NCI-H526 (cell line): ENCODE results near the gene PISD.

Experiments
- DNase-seq, 2 experiments: peaks; one replicate each; lab custom pipeline; 2025; lab: John Stamatoyannopoulos, UW

The PISD gene

GRCh38 chr22:31652911-31653684 is 8.9 kb downstream of the PISD start:
- DNase-seq, result peak; percentile 77 to 86

GRCh38 chr22:31652088-31652487 is 9.9 kb downstream of the PISD start:
- DNase-seq, result no peak

- DNase-seq, result no peak
Observed at GRCh38 chr22:31651664-31652063, 10.4 kb downstream of the PISD start.

- no peak for DNase-seq
Observed at GRCh38 chr22:31650391-31650790, 11.6 kb downstream of the PISD start.

GRCh38 chr22:31647523-31648320 is 14.3 kb downstream of the PISD start:
- no peak for DNase-seq

GRCh38 chr22:31647066-31647465 is 14.9 kb downstream of the PISD start:
- DNase-seq, result no peak

GRCh38 chr22:31646186-31647019 is 15.6 kb downstream of the PISD start:
- no peak for DNase-seq

- no peak for DNase-seq
Observed at GRCh38 chr22:31639436-31640039, 22.5 kb downstream of the PISD start.

GRCh38 chr22:31637891-31638618 is 24.0 kb downstream of the PISD start:
- DNase-seq, result no peak

- no peak for DNase-seq
Observed at GRCh38 chr22:31637447-31637890, 24.5 kb downstream of the PISD start.

GRCh38 chr22:31635638-31636306 is 26.2 kb downstream of the PISD start:
- DNase-seq, result peak; percentile 21 to 39

GRCh38 chr22:31631436-31631835 is 30.6 kb downstream of the PISD start:
- DNase-seq, result no peak

GRCh38 chr22:31630331-31631329 is 31.4 kb downstream of the PISD start:
- peak; percentile 37 to 89 for DNase-seq

- no peak for DNase-seq
Observed at GRCh38 chr22:31629741-31630184, 32.3 kb downstream of the PISD start.

GRCh38 chr22:31628969-31629708 is 32.9 kb downstream of the PISD start:
- no peak for DNase-seq

- DNase-seq, result no peak
Observed at GRCh38 chr22:31628362-31628761, 33.7 kb downstream of the PISD start.

GRCh38 chr22:31627223-31627731 is 34.7 kb downstream of the PISD start:
- no peak for DNase-seq

- peak in 1 of 2 experiments; percentile 33 for DNase-seq
Observed at GRCh38 chr22:31626427-31627150, 35.4 kb downstream of the PISD start.
